HG02678 (cell line): ENCODE data around the gene LHFPL3.
"Not testable (repeated sequence)": the region's sequence is repeated elsewhere in the genome, so short reads cannot be mapped to it uniquely, and the experiment has no call there.

Experiments
- ATAC-seq: cut with Tn5 transposase; IDR thresholded peaks from one replicate; pipeline ENCODE4 v1.9.1; 2021; ENCODE audit warnings: mild to moderate bottlenecking, moderate library complexity; ENCODE audit not compliant: unreplicated experiment

Gene LHFPL3

GRCh38 chr7:104661575-104661974, 333.2 kb downstream of the LHFPL3 start:
- ATAC-seq = no peak

GRCh38 chr7:104664648-104665047, 336.2 kb downstream of the LHFPL3 start:
- ATAC-seq = no peak

GRCh38 chr7:104677587-104677986, 349.2 kb downstream of the LHFPL3 start:
- no peak for ATAC-seq

- ATAC-seq = no peak
Measured at GRCh38 chr7:104679085-104679484, 350.7 kb downstream of the LHFPL3 start.

- no peak for ATAC-seq
Measured at GRCh38 chr7:104686286-104686685, 357.9 kb downstream of the LHFPL3 start.

- no peak for ATAC-seq
Measured at GRCh38 chr7:104694710-104695109, 366.3 kb downstream of the LHFPL3 start.

DNA sequence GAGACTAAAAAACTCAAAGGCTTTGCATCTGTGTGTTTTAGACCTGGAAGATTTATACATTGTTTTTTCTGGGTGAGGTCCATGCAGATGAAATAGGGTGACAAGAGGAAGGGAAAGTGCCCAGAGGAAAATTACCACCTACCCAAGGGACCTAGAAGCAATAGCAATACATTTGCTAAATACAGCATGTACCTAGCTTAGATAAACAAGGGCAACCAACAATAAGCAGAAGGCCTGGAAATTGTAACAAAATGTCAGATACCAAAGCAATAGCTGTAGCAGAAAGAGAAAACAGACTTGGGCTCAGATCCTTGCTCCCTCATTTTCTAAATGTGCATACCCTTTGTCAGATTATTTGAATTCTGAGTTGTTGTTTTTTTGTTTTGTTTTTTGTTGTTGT, 367.2 kb downstream of the LHFPL3 start:
- ATAC-seq = no peak

- no peak for ATAC-seq
Measured at GRCh38 chr7:104700336-104700735, 371.9 kb downstream of the LHFPL3 start.

GRCh38 chr7:104721027-104721426, 392.6 kb downstream of the LHFPL3 start:
- ATAC-seq = not testable (repeated sequence)

GRCh38 chr7:104723001-104723400, 394.6 kb downstream of the LHFPL3 start:
- ATAC-seq = no peak

DNA sequence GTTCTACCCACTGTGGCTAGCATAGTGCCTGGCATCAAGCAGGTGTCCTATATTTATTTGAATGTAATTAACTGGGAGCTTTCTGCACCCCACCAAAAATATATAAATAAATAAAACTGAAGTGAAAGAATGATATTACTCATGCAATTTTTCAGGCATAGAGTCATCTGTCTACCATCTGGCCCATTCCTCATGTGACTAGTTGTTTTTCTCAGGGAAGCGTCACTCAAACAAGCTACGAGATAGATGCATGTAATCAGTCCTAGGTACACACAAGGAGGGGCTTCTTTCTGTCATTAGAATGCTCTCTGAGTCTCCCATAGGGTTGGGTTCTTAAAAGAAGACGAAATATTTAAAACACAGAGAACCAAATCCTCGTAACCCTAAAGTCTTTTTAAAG, 430.1 kb downstream of the LHFPL3 start:
- ATAC-seq = no peak

GRCh38 chr7:104761892-104762291, 433.5 kb downstream of the LHFPL3 start:
- ATAC-seq = no peak

DNA sequence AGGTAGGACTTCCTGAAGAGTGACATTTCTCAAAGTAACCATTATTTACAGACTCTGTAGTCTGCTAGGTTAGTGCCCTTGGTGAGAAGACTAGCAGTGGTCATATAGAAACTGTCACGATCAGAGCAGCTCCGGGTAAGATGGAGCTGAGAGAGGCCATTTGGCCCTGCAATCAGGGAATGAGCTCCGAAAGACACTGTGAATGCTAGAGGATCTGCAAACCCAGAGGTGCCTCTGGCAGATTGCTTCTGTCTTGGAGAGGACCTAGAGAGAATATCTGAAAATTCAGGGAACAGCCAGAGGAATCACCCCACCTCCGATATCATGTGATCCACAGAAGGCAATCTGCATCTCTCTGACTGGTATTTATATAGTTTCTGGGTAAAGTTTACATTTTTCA, 438.7 kb downstream of the LHFPL3 start:
- no peak for ATAC-seq

GRCh38 chr7:104767826-104768536, 439.6 kb downstream of the LHFPL3 start:
- no peak for ATAC-seq

DNA sequence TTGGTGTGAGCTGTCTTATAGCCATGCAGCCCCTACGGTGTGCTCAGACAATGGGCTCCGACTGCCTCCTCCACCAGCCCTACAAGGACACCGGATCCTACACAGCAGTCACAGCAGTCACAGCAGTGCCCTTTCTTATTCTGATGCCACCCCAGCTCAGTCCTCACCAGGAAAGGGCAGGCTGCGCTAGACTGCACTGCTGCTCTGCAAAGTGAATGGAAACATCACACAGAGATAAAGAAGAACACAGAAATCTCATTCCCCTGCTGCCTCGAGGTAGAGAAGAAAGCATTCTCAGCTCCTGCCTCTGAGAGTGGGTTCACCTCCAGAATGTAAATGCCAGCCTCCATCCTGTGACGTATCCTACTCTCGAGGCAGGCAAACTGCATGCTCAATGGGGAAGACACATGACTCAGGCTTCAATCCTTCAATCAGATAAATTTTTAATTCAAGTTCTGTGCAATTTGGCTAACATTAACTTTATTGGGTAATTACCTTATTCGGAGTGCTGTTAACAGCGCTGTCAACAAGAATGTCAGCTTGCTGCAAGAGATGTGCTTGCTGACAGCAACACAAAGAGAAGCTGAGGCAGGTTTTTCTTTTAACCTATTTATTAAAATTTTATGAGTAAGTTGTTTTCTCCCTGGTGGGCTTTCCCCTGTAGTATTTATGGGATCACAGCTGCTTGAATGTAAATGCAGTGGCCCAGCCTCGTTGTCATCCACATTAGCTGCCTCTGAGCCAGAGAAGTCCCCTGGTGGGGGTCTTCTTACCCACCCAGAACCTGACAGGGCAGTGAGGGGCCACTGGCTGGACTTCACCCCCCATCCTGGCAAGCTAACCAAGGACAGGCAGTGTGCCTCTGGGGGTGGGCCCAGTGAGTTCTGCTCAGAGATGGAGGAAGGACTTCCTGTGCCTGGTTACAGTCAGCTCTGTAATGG, 444.3 kb downstream of the LHFPL3 start:
- ATAC-seq = no peak

GRCh38 chr7:104773796-104774195, 445.4 kb downstream of the LHFPL3 start:
- no peak for ATAC-seq

GRCh38 chr7:104775531-104775930, 447.1 kb downstream of the LHFPL3 start:
- no peak for ATAC-seq

- ATAC-seq = no peak
Measured at GRCh38 chr7:104777301-104777800, 448.9 kb downstream of the LHFPL3 start.

DNA sequence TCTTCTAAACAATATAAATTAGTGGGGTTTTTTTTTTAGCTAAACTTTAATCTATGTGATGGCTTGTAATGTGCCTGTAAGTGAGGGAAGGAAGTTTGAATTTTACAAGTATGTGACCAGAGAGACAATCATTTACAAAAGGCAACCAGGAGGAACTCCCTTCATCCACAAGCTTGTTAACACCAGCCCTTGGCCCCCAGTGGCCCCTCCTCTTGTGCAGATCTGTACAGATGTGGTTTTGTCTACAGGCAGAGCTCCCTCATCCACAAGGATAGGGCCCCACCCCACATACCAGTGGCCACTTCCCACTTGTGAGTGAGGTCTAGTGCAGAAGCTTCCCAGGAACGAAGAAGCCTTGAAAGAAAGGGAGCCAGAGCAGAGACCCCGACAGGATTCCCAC, 451.5 kb downstream of the LHFPL3 start:
- ATAC-seq = no peak

- ATAC-seq = no peak
Measured at GRCh38 chr7:104784686-104785085, 456.3 kb downstream of the LHFPL3 start.

- ATAC-seq = no peak
Measured at GRCh38 chr7:104789780-104790179, 461.4 kb downstream of the LHFPL3 start.

- ATAC-seq = no peak
Measured at GRCh38 chr7:104790440-104790839, 462.0 kb downstream of the LHFPL3 start.
